Activated B cell treated with CpG ODN at 0.5 μM for 24 hours (primary cell): Measurements from ENCODE around the gene GJB4. TPM values are rescaled to one million over a fixed set of nuclear protein-coding genes. Genes with fewer than 3 reads are reported as not detected.
"Not testable (repeated sequence)": the region's sequence is repeated elsewhere in the genome, so short reads cannot be mapped to it uniquely, and the experiment has no call there.

Source experiments
- ATAC-seq: fragments of 200-7000 bp; cut with Tn5 transposase; one replicate; pipeline ENCODE4 v1.10.0; 2021; ENCODE audit warnings: low read depth, mild to moderate bottlenecking, moderate library complexity
- CTCF ChIA-PET: fragments of 350-600 bp; sonication (Branson Sonifier 250); formaldehyde crosslinking; loops from one replicate; lab custom pipeline; 2021; ENCODE audit warnings: antibody characterized with exemption; lab: Charles Lee
- POLR2A ChIA-PET: fragments of 350-600 bp; sonication (Branson Sonifier 250); formaldehyde crosslinking; loops from one replicate; lab custom pipeline; 2021; ENCODE audit warnings: antibody characterized with exemption; lab: Charles Lee
- DNase-seq: peaks from one replicate; pipeline ENCODE4 v3.0.0; 2022
- H3K27ac Mint-ChIP-seq: one replicate; pipeline ENCODE4 v1.8.0; 2020; ENCODE audit warnings: mixed read lengths
- H3K27me3 Mint-ChIP-seq: one replicate; pipeline ENCODE4 v1.8.0; 2021; ENCODE audit warnings: mixed read lengths
- H3K36me3 Mint-ChIP-seq: one replicate; pipeline ENCODE4 v1.8.0; 2021; ENCODE audit warnings: low read depth, mixed read lengths
- H3K4me1 Mint-ChIP-seq: one replicate; pipeline ENCODE4 v1.8.0; 2021; ENCODE audit warnings: mixed read lengths
- H3K4me3 Mint-ChIP-seq: one replicate; pipeline ENCODE4 v1.8.0; 2020; ENCODE audit warnings: mild to moderate bottlenecking, mixed read lengths
- H3K9me3 Mint-ChIP-seq: one replicate; pipeline ENCODE4 v1.8.0; 2020; ENCODE audit warnings: mixed read lengths
- CTCF ChIP-seq: fragments of 200-600 bp; IDR thresholded peaks from one replicate; pipeline ENCODE4 v1.8.0; 2022; ENCODE audit warnings: antibody characterized with exemption, mild to moderate bottlenecking
- intact Hi-C: fragments of 100-400 bp; cut with micrococcal nuclease; formaldehyde crosslinking; loops from one replicate; pipeline ENCODE4 v1.15.1; 2024
- total RNA-seq: library from RNA; stranded (reverse); gene quantifications from 2 replicates; pipeline ENCODE4 v1.2.3, GENCODE V29; 2022

The GJB4 gene
- total RNA-seq, 1 donor from 2014 or later, result not detected

- Mint-ChIP-seq H3K36me3 (no peaks in the 10 kb centered on the region), H3K4me1 (no peaks in the 10 kb centered on the region), H3K4me3 (no peak overlapping the region), H3K9me3 (no peaks in the 10 kb centered on the region), H3K27me3 (peaks cover 17% of the 10 kb centered on the region), H3K27ac (no peak overlapping the region)
- no peak for ATAC-seq
- no peak for TF ChIP-seq CTCF
- no peak for DNase-seq
- CTCF ChIA-PET, result no interaction called here
- POLR2A ChIA-PET, result no interaction called here
- intact Hi-C loops, result no loop called here
Observed at GRCh38 chr1:34730485-34730884, 29.1 kb upstream of the GJB4 start.

GRCh38 chr1:34732831-34733230 is 26.7 kb upstream of the GJB4 start:
- H3K4me3 Mint-ChIP-seq, H3K4me1 Mint-ChIP-seq, ATAC-seq, CTCF ChIA-PET, H3K9me3 Mint-ChIP-seq, DNase-seq, H3K27me3 Mint-ChIP-seq, intact Hi-C loops, H3K36me3 Mint-ChIP-seq, POLR2A ChIA-PET, H3K27ac Mint-ChIP-seq: not testable (repeated sequence)

- no peaks in the 10 kb centered on the region for H3K4me1 Mint-ChIP-seq
- ATAC-seq (no peak), DNase-seq (no peak)
- H3K27ac Mint-ChIP-seq, result no peak overlapping the region
- no peak overlapping the region for H3K4me3 Mint-ChIP-seq
- no peaks in the 10 kb centered on the region for H3K9me3 Mint-ChIP-seq
- ChIA-PET CTCF (no interaction called here), POLR2A (no interaction called here)
- intact Hi-C loops, result no loop called here
- TF ChIP-seq CTCF, result no peak
- no peaks in the 10 kb centered on the region for H3K36me3 Mint-ChIP-seq
- H3K27me3 Mint-ChIP-seq, result peaks cover 11% of the 10 kb centered on the region
Observed at GRCh38 chr1:34736692-34737091, 22.8 kb upstream of the GJB4 start.

GRCh38 chr1:34737236-34737635 is 22.3 kb upstream of the GJB4 start:
- intact Hi-C loops, H3K27ac Mint-ChIP-seq, H3K4me1 Mint-ChIP-seq, H3K9me3 Mint-ChIP-seq, CTCF ChIA-PET, ATAC-seq, DNase-seq, H3K4me3 Mint-ChIP-seq, POLR2A ChIA-PET, H3K36me3 Mint-ChIP-seq: not testable (repeated sequence)
- peaks cover 11% of the 10 kb centered on the region for H3K27me3 Mint-ChIP-seq

- H3K36me3 Mint-ChIP-seq, result no peaks in the 10 kb centered on the region
- TF ChIP-seq CTCF, result no peak
- DNase-seq (no peak), ATAC-seq (no peak)
- H3K27me3 Mint-ChIP-seq, result peaks cover 11% of the 10 kb centered on the region
- no peak overlapping the region for H3K4me3 Mint-ChIP-seq
- no peak overlapping the region for H3K27ac Mint-ChIP-seq
- intact Hi-C loops, result no loop called here
- no peaks in the 10 kb centered on the region for H3K4me1 Mint-ChIP-seq
- CTCF ChIA-PET, result no interaction called here
- POLR2A ChIA-PET, result no interaction called here
- no peaks in the 10 kb centered on the region for H3K9me3 Mint-ChIP-seq
Observed at GRCh38 chr1:34739613-34740012, 19.9 kb upstream of the GJB4 start.

GRCh38 chr1:34740161-34740868 is 19.2 kb upstream of the GJB4 start:
- H3K4me1 Mint-ChIP-seq, result no peaks in the 10 kb centered on the region
- no peak overlapping the region for H3K27ac Mint-ChIP-seq
- CTCF ChIA-PET, result no interaction called here
- no peak for DNase-seq
- H3K9me3 Mint-ChIP-seq, result no peaks in the 10 kb centered on the region
- ATAC-seq, result no peak
- no peak overlapping the region for H3K4me3 Mint-ChIP-seq
- H3K27me3 Mint-ChIP-seq, result peaks cover 11% of the 10 kb centered on the region
- POLR2A ChIA-PET, result no interaction called here
- no peak for TF ChIP-seq CTCF
- intact Hi-C loops, result no loop called here
- H3K36me3 Mint-ChIP-seq, result no peaks in the 10 kb centered on the region
